HG02981 (cell line): ENCODE measurements around the gene PPFIBP1.
"Not testable (repeated sequence)": the region's sequence is repeated elsewhere in the genome, so short reads cannot be mapped to it uniquely, and the experiment has no call there.

ENCODE experiments used
- ATAC-seq: cut with Tn5 transposase; IDR thresholded peaks from one replicate; pipeline ENCODE4 v1.9.1; 2021; ENCODE audit warnings: mild to moderate bottlenecking, moderate library complexity; ENCODE audit not compliant: unreplicated experiment

PPFIBP1 gene

DNA sequence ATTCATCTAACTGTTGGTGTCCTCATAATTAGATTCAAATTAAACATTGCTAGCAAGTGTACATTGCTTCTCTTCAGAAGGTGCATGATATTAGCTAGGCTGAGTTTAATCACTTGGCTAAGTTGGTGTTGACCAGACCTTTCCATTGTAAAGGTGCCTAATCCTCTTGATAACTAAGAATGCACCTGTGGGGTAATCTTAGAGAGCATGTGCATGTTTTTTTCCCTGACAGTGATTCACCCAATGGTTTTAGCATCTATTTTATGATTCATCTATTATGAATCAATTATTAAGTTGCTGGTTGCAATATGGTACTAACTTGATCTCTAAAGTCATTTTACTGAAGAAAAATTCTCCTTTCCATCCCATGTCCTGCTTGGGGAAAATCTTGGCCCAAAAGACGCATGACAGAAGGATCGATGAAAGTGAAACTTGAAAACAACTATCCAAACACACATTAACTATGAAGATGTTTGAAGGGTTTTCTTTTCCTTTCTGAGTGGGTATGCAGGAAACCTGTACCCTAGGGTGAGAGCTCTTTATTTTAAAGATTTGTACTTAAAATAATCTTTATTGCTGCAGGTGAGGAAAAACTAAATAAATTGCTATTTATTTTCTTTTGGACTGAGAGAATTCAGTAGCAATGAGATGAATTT lies 64.2 kb downstream of the PPFIBP1 start:
- not testable (repeated sequence) for ATAC-seq

DNA sequence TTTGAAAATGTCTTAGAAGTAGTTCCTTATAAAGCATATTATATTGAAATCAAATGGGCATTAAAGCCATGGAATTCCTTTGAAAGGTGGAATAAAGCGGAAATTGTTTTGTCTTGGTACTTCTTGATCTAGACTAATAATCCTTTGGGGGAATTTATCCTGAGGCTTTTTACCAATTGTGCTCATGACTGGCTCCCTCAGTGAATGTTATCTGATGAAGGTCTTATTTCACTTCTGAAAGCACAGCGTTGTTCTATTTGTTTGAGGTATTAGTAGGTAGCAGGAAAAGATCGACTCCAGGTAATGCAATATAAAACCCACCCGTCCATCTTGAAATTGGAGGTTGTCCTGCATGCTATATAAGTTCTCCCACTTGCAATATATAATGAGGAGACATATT lies 64.8 kb downstream of the PPFIBP1 start:
- ATAC-seq, result no peak

DNA sequence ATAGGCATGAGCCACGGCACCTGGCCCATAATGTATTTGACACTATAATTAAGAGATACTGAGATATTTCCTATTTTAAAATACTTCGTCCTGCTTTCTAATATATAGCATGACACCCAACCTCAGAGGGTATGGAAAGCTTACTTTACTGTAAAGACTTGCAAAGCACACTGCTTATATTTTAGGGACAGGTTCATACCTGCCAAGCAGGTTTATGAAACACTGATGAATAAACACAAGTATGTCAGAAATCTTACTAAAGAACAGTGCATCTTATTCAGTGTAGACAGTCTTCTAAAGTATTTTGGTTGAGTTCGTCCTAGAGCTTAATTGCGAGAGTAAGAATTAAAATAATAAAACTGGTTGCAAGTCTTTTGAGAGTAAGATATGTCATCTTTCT lies 65.4 kb downstream of the PPFIBP1 start:
- no peak for ATAC-seq

DNA sequence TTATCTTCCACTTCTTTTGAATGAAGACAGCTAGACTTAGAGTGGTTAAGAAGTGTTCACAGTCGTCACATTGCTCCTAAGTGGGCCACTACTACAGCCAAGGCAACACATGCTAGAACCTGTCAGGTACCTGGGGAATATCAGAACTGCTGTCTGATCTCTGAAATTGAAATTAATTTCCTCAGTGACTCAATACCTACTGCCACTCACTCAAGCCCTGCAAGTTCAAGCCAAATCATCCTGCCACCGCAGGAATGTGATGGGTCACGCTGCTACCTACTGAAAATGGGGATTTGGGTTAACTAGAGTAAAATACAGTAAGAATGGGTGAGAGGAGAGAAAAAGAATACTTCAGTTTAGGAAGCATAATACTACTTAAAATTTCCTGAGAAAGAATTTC lies 67.7 kb downstream of the PPFIBP1 start:
- not testable (repeated sequence) for ATAC-seq

DNA sequence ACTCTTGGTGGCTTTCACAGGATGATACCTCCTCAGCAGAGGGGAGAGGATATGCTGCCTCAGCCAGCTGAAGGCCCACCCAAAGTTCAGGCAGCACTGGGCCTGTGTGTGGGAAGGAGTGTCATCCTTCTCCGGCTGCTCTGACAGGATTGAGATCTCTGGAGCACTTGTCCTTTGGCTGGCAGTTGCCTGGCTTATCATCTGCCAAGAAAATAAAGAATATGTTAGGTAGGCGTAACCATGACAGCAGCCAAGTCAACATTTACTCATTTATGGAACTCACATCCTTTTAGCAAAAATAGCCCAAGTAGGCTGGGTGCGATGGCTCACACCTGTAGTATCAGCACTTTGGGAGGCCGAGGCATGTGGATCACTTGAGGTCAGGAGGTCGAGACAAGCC lies 68.5 kb downstream of the PPFIBP1 start:
- ATAC-seq, result no peak

DNA sequence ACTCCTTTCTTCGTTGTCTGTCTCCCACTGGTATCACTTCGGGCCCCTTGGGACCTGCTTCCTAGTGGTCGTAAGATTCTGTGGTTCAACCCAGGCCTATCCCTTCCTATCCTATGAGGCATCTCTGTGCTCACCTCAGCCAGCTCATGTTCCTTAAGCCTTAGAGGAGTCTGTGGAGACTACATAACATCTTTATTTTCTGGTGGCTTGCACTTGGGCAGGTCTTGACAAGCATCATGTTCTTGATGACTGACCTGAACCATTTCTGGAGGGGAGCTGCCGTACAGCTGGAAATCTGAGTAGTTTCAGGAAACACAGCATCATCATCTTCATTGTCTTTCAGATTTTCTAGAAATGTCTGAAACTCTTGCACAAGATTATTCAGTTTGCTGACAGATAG lies 69.3 kb downstream of the PPFIBP1 start:
- ATAC-seq, result no peak

DNA sequence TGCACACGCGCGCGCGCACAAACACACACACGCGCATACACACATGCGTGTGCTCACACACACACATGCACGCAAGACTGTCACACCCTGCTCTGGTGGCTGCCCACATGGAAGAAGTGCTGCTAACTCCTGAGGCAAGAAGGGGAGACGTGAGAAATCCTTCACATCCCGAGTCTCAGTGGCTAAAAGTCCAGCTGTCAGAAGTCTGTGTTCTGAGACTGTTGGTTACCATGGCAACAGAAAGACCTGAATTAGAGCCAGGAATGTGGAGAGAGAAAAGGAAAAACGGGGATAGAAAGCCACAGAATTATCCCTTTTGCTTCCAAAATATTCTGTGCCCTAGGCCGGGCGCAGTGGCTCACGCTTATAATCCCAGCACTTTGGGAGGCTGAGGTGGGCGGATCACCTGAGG lies 71.2 kb downstream of the PPFIBP1 start:
- no peak for ATAC-seq

DNA sequence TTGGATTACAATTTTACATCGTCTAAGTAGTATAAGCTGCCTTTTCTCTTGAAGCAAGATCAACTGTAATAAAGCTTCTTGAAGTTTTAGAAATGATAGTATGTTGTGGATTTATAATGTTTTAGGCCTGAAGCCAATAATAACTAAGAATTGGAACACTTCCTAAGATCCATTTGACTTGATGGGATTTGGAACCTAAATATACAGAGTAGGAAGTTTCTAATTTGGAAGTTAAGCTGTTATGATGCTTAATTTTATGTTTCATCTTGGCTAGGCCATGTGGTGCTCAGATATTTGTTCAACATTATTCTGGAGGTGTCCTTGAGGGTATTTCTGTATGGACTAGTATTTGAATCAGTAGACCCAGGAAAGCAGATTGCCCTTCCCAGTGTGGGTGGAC lies 74.9 kb downstream of the PPFIBP1 start:
- not testable (repeated sequence) for ATAC-seq

DNA sequence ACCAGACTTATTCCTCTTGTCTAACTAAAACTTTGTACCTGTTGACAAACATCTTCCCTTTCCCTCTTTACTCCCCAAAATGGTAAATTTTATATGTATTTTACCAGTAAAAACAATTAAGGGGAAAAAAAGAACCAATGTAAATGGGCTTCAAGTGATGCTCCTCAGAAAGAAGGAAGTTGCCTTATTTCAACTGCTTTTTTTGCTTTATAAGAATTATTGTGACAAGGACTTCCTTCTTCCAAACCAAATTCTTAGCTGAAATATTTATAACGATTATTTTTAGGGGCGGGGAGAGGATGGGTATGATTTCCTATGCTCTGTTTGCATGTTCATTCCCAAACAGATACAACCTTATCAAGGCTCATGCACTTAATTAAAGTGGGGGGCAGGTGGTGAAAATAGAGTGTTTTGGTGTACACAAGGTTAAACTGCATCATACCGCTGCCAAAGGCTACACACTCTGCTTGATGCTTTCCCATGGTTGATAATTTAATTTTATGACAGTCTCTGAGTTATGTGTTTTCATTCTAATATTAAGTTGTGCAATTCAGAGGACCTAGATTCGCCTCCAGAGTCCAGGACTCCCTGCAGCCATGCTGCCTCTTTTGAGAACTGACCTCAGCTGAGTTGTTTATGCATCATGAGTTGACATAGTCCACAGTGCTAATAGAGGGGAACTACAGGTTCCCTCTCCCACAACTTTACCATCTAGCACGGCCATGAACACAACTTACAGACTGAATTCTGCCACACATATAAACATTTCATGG lies 77.2 kb downstream of the PPFIBP1 start:
- not testable (repeated sequence) for ATAC-seq

DNA sequence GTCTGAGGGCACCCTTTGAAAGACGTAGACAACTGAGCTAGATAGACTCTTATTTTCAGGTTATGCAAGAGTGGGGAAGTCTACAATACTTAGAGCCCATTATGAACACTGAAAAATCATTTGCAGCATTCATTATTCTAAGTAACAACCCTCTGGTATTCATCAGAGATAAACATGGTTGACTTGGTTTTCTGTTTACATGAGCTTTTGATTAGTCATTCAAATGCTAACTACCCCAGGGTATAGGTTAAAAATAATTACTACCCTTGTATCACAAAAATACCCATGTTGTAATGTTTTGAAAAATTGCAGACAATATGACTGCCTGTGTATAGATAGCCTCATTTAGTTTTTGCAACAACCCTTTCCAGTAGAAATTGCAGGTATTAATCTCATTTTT lies 78.5 kb downstream of the PPFIBP1 start:
- ATAC-seq, result no peak

DNA sequence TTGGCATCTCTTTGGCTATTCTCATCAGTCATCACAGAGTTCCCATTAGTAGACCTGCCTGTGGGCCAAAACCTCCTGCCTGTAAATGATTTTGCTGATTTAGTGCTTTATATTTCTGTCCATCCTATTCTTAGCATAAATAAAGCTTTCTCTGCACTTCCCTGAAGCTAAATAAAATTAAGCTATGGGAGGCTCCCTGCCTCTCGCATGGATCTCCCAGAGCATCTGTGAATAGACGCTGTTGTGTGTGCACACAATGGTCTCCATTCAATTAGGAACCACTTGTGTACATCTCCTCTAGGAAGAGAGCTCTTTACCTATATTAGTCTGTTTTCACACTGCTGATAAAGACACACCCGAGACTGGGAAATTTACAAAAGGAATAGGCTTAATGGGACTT lies 80.4 kb downstream of the PPFIBP1 start:
- ATAC-seq, result no peak

DNA sequence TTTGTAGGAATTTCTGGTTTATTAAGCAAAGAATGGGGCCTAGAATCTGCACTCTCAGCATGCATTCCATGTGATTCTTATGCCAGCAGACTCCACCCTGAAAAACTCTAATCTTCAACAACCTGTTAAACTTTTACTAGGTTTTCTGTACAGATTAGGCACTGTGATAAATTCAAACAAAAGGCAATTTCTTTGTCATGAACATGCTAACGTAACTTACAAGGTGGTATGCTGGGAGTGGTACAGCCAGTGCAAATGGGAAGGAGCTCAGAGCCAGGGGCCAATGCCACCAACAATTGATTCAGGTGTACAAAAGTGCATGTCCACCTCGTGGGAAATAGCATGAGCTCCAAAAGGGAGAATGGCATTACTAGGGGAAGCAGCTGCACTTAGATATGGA lies 83.0 kb downstream of the PPFIBP1 start:
- no peak for ATAC-seq

DNA sequence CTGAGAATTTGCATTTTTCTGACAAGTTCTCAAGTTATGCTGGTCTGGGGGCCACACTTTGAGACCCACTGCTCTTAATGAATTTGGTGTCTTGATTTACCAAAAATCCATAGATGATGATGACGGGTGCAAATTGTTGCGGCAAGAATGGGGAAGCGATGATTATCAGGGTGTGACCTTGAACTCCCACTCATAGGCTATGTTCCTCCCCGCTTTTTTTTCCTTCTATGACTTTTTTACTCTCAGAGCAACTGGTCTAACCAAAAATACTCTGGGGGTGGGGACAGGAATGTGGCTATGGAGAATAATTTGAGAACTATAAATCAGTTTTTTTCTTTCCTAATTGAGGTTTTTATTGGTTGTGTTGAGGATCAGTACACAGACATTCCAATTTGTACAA lies 83.6 kb downstream of the PPFIBP1 start:
- no peak for ATAC-seq

DNA sequence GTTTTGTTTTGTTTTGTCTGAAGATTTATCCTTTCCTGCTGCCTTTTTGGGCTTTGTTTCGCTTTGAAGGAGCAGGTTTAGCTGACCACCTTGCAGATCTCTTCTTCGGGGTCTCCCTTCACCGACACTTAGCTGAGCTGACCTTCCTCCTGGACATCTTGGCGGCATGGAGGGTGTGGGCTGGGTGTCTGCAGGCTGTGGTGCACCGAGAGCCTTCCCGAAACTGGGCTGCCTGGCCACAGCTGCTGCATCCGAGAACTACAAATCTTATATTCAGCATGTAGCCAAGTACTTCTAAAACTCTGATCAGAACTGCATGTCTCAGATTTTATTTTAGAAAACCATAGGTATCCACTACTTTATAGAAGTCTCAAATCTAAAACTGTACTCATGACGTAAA lies 84.9 kb downstream of the PPFIBP1 start:
- no peak for ATAC-seq

DNA sequence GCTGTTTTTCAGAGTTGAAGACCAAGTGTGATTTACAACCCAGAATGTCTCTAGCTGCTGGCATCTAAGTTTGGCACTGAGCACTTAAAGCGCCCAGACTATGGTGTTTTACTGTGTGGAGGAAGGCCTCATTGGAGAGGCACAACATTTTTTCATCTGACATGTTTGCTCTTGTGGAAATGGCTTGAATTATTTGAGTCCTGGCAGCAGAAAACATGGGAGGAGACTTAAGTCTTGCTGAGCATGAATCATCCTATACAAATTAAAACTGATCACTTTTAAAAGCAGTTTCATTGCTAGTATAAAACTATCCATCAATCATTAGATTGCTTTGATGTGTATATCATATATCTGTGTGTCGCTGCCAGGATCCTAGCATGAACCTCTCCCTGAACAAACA lies 86.4 kb downstream of the PPFIBP1 start:
- no peak for ATAC-seq

DNA sequence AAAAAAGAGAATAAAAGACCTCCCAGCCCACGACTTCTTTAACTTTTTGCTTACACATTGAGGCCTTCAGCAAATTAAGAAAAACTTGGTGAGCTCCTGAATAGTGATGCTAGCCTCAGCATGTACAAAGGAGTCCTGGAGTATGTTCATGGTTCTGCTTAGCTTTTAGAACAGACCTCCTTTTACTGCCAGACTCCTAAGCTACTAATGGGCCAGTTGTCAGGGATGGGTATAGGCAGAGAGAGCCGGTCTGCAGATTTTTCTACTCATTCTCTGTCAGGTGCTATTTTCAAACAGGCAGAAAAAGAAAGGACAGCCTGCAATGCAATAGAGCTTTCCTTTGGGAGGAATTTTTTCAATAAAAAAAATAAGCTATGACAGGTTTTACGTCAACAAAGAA lies 90.4 kb downstream of the PPFIBP1 start:
- no peak for ATAC-seq

DNA sequence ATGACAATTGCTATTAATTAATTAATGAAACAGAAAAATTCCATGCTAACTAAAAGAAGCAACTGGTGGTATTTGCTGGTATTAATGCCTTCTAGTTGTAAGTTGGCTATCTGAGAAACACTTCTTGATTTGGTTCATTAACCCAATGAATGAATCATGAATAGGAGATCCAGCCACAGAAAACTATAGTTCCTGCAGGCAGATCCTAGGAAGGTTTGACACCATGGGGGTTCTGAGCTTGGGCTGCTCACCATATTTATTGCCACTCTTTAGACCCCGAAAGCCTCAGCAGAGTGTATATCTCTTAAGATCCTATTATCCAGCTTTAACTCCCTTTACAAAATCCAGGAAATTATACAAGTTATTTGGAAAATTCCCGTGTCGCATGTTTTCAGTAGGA lies 90.9 kb downstream of the PPFIBP1 start:
- no peak for ATAC-seq

DNA sequence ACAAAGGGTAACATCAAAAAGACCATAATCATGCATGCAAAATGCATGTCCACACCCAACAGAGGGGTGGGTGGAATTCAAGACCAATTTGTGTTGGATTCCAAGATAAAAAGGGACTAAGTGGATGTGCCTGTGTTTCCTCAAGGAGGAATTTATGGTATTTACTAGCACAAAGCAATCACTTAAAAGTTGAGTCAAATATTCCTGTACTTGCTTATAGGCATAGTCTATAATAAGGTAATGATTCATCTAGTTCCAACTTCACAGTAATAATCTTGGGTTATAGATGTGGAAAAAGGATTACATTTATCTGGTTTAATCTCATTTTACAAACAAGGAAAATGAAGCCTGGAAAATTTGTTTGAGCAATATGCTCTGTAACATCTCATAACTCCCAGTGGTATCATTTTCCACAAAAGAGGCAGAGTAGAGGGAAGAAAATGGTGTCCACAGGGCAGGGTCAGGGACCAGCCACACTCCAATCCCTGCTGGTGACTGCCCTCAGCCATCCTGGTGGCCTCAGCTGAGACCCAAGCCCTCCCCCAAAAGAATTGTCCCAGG lies 91.4 kb downstream of the PPFIBP1 start:
- ATAC-seq, result no peak

DNA sequence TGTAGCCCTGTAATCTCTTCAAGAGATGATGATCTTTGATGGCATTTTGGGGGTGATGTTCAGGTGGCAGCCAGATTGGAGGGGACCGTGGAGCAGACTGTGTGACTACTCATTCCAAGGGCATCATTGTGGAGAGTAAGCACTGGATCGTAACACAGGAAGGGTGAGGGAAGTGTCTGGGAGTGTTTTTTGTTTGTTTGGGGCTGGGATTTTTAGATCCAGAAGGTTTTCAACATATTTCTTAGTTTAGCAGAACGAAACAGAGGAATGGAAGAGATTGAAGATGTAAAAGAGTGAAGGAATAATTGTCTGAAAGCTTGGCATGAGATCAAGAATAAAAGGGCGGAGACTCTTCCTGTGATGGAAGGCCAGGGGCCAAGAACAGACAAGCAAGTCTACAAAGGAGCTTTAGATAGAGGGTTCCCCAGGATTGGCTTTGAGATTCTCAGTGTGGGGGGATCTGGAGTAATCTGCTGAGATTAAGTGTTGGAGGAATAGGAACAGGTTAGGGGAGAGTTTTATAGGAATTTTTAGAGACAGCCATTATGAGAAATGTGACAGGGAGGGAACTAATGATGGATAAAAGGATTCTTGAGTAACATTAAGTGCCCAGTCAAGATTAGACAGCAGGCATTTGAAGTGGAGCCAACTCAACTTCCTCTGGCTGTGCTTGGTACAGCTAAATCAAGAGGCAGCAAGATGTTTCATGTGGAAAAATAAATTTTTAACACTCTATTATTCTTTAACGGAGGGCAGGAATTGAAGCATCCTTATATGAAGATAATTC lies 92.5 kb downstream of the PPFIBP1 start:
- ATAC-seq, result no peak

DNA sequence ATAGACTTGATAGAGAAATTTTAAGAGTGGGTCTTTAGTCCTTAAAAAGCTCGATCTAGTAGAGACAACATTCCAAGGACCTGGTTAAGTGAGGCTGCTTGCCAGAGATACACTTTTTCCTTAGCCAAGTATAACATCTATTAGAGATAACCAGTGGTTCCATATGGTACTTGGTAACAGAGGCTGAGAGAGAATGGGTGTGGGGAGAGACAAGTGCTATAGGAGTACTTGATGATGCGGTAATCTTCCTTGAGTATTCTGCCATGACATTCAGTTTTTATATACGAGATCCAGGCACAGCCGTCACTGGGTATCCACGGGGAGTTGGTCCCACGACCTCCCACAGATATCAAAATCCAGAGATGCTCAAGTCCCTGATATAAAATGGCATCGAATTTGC lies 94.8 kb downstream of the PPFIBP1 start:
- ATAC-seq, result no peak

DNA sequence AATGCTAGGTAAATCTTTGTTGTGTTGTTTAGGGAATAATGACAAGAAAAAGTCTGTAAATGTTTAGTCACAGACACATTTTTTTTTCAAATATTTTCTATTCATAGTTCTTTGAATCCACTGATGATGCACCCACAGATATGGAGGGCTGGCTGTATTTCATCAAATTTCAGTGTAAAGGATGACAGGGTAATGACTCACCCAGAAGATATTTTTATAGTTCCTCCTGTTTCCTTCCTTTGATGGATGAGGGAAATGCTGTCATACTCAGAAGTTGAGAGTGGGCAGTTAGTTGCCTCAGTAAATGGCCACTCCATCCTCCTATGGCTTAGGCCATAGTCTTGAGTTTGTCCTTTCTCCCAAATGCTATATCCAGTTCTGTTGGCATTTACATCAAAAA lies 95.3 kb downstream of the PPFIBP1 start:
- ATAC-seq, result no peak

DNA sequence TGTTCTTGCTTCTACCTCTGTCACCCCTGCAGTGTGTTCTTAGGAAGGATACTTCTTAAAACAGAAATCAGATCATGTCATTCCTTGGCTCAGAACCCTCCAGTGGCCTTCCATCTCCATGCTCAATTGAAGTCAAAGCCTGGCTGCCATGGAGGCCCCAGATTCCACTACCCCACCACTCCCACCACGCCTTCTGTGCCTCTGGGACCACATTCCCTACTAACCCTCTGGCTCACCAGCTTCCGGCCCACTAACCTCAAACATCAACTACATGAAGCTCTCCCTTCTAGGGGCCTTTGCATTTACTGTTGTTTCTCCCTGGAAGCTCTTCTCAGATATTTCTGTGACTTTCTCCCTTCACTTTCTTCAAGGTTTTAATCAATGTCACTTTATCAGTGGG lies 96.1 kb downstream of the PPFIBP1 start:
- ATAC-seq, result no peak
